Femur (tissue), 1 donor: ENCODE measurements around the gene DNM1L.
A peak's percentile ranks its signal among the peaks of the same experiment; 100 is the strongest.

Source experiments
- DNase-seq: peaks from one replicate; pipeline ENCODE4 v3.0.0-alpha.2; 2017

Gene DNM1L

GRCh38 chr12:32679091-32679919 is at the start of gene DNM1L:
DNM1L (plus strand) TSS chr12:32679301; CDS start chr12:32679364, 63 bp downstream.
- peak; percentile 97 for DNase-seq

- no peak for DNase-seq
These were observed 37.7 kb upstream of the DNM1L start for GRCh38 chr12:32641287-32641901.

- DNase-seq, result no peak
These were observed 34.7 kb upstream of the DNM1L start for GRCh38 chr12:32644431-32644830.

- DNase-seq, result no peak
These were observed 31.8 kb upstream of the DNM1L start for GRCh38 chr12:32647275-32647674.

- DNase-seq, result no peak
These were observed 28.6 kb upstream of the DNM1L start for GRCh38 chr12:32650508-32650907.

- DNase-seq, result no peak
These were observed 27.7 kb upstream of the DNM1L start for GRCh38 chr12:32651151-32651955.

GRCh38 chr12:32651956-32652210 is 27.2 kb upstream of the DNM1L start:
- no peak for DNase-seq

- DNase-seq, result no peak
These were observed 19.1 kb upstream of the DNM1L start for GRCh38 chr12:32659908-32660440.

- no peak for DNase-seq
These were observed 17.4 kb upstream of the DNM1L start for GRCh38 chr12:32661706-32662105.

GRCh38 chr12:32662665-32663064 is 16.4 kb upstream of the DNM1L start:
- DNase-seq, result no peak

GRCh38 chr12:32666018-32666417 is 13.1 kb upstream of the DNM1L start:
- DNase-seq, result no peak

- no peak for DNase-seq
These were observed 9.5 kb upstream of the DNM1L start for GRCh38 chr12:32669584-32669983.

GRCh38 chr12:32671930-32672780 is 6.9 kb upstream of the DNM1L start:
- DNase-seq, result peak; percentile 81

GRCh38 chr12:32679920-32680237 is 778 bp downstream of the DNM1L start:
- DNase-seq, result no peak

GRCh38 chr12:32680787-32681186 is 1.7 kb downstream of the DNM1L start:
- DNase-seq, result no peak

- DNase-seq, result no peak
These were observed 2.2 kb downstream of the DNM1L start for GRCh38 chr12:32681272-32681671.

GRCh38 chr12:32686340-32686739 is 7.2 kb downstream of the DNM1L start:
- no peak for DNase-seq

GRCh38 chr12:32688786-32689185 is 9.7 kb downstream of the DNM1L start:
- DNase-seq, result no peak

GRCh38 chr12:32690927-32691326 is 11.8 kb downstream of the DNM1L start:
- no peak for DNase-seq

GRCh38 chr12:32692358-32692757 is 13.3 kb downstream of the DNM1L start:
- DNase-seq, result no peak

- DNase-seq, result no peak
These were observed 13.9 kb downstream of the DNM1L start for GRCh38 chr12:32693036-32693435.

GRCh38 chr12:32695787-32696186 is 16.7 kb downstream of the DNM1L start:
- DNase-seq, result no peak

- DNase-seq, result no peak
These were observed 18.3 kb downstream of the DNM1L start for GRCh38 chr12:32697445-32697844.
